A204.1 (cell line): ENCODE data around the gene SULT4A1.
"Not testable (repeated sequence)": the region's sequence is repeated elsewhere in the genome, so short reads cannot be mapped to it uniquely, and the experiment has no call there.

Experiments
- FAIRE-seq: peaks from 2 replicates; lab custom pipeline; 2012; peaks lifted over from hg19 to GRCh38; lab: Jason Lieb, UNC

SULT4A1 gene

GRCh38 chr22:43886231-43886630 lies 23.9 kb upstream of the SULT4A1 start:
- no peak for FAIRE-seq

GRCh38 chr22:43885786-43886185 lies 23.5 kb upstream of the SULT4A1 start:
- FAIRE-seq: no peak

- no peak for FAIRE-seq
These were observed 23.0 kb upstream of the SULT4A1 start for GRCh38 chr22:43885319-43885671.

GRCh38 chr22:43884600-43885318 lies 22.4 kb upstream of the SULT4A1 start:
- no peak for FAIRE-seq

GRCh38 chr22:43883719-43884415 lies 21.6 kb upstream of the SULT4A1 start:
- FAIRE-seq: no peak

- no peak for FAIRE-seq
These were observed 20.8 kb upstream of the SULT4A1 start for GRCh38 chr22:43883012-43883661.

GRCh38 chr22:43882122-43882767 lies 19.9 kb upstream of the SULT4A1 start:
- no peak for FAIRE-seq

GRCh38 chr22:43881091-43882061 lies 19.1 kb upstream of the SULT4A1 start:
- FAIRE-seq: no peak

- FAIRE-seq: no peak
These were observed 18.3 kb upstream of the SULT4A1 start for GRCh38 chr22:43880541-43880991.

GRCh38 chr22:43879901-43880540 lies 17.7 kb upstream of the SULT4A1 start:
- no peak for FAIRE-seq

GRCh38 chr22:43878831-43879550 lies 16.7 kb upstream of the SULT4A1 start:
- no peak for FAIRE-seq

GRCh38 chr22:43878079-43878795 lies 15.9 kb upstream of the SULT4A1 start:
- no peak for FAIRE-seq

- FAIRE-seq: no peak
These were observed 14.7 kb upstream of the SULT4A1 start for GRCh38 chr22:43876866-43877509.

- FAIRE-seq: no peak
These were observed 7.5 kb upstream of the SULT4A1 start for GRCh38 chr22:43869799-43870198.

- not testable (repeated sequence) for FAIRE-seq
These were observed 6.7 kb upstream of the SULT4A1 start for GRCh38 chr22:43869001-43869400.

GRCh38 chr22:43867839-43868635 lies 5.7 kb upstream of the SULT4A1 start:
- no peak for FAIRE-seq

GRCh38 chr22:43862882-43863202 lies 529 bp upstream of the SULT4A1 start:
- no peak for FAIRE-seq

- no peak for FAIRE-seq
These were observed 784 bp downstream of the SULT4A1 start for GRCh38 chr22:43861529-43861928.

- FAIRE-seq: no peak
These were observed 1.5 kb downstream of the SULT4A1 start for GRCh38 chr22:43860831-43861230.
